ENCODE measurements around the gene FBXO21.
"Not testable (repeated sequence)": the region's sequence is repeated elsewhere in the genome, so short reads cannot be mapped to it uniquely, and the experiment has no call there.

FBXO21 gene, protein sequence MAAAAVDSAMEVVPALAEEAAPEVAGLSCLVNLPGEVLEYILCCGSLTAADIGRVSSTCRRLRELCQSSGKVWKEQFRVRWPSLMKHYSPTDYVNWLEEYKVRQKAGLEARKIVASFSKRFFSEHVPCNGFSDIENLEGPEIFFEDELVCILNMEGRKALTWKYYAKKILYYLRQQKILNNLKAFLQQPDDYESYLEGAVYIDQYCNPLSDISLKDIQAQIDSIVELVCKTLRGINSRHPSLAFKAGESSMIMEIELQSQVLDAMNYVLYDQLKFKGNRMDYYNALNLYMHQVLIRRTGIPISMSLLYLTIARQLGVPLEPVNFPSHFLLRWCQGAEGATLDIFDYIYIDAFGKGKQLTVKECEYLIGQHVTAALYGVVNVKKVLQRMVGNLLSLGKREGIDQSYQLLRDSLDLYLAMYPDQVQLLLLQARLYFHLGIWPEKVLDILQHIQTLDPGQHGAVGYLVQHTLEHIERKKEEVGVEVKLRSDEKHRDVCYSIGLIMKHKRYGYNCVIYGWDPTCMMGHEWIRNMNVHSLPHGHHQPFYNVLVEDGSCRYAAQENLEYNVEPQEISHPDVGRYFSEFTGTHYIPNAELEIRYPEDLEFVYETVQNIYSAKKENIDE

DNA sequence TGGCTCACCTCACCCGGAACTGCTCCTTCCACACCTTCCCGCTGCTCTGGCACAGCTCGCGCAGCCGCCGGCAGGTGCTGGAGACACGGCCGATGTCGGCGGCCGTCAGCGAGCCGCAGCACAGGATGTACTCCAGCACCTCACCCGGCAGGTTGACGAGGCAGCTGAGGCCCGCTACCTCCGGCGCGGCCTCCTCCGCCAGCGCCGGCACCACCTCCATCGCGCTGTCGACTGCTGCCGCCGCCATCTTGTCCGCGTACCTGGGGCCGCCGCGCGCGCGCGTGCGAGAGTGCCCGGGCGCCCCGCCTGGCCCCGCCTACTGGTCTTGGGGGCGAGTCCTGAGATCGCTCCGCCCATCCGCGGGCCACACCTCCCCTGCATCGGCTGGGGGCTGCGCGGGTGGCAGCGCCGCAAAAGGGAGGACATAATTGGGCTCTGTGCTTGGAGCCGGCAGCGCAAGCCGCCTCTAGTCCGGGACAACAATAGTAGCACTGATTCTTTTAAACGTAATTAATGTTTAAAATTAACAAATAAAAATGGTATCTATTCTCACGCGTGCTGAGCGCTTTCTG is at the start of gene FBXO21:
Gene FBXO21, minus strand, starts transcription at position 261 of the 572 bp plus-strand sequence. Its CDS starts 14 bp downstream, at position 247.
- no peak for DNase-seq (ENCODE audit: low read depth, low spot score)

DNA sequence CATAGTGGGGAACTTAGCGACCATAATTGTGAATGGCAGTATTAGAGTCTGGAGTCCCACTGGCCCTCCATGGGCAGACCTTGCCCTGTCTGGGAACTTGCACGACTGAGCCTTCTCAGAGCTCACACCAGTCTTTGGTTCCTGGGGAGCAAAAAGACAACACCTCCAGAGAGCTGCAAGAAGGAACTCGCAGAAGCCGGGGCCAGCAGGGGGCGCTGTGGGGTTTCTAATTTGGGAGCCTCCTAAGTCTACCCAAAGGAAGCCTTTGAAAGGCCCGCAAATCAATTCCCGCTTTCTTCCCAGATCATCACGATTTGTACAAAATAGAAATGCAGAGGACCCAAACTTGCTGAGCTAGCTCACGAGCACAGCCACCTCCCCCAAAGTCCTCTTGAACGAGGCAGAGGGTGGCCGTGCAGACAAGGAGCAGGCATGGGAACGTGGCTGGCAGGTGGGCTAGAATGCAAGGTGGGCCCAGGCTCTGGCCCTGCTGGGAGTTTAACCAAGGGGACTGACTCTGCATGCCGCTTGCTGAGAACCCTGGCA is 46.3 kb upstream of the FBXO21 start:
- peak; percentile 61 for DNase-seq (ENCODE audit: low read depth, low spot score)

DNA sequence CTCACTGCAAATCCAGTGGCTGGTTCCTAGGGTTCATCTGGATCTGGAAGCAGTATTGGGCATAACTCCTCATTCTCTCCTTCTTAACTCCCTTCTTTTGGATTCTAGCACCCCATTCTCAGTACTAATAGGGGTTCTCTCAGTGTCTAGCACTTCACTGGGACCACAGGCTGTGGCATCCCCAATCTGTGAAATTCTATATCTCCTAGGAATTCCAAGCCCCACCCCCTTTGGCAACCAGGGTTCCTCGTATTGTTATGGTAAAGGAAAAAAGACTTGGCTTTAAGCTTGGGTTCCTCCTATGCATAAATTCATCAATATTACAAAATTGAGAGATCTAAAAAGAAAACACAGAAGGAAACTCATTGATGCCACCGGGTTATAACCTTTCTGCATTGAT is 45.0 kb upstream of the FBXO21 start:
- no peak for DNase-seq (ENCODE audit: low read depth, low spot score)

DNA sequence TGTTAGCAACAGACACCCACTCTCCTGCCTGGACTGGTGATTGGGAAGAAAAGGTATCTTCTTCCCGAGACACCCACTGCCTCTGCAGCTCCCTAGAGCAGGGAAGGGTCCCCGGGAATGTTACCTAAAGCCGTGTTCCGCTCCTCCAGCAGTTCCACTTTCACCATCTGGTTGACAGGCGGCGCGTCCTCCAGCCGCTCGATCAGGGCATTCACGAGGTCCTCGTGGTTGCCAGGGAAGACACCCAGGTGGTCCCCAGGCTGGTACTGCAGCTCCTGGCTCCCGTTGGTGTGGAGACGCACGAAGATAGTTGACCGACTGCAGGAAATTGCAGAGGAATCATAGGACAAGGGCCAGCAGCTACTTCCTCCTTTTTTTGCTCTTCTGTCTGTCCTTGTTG is 44.2 kb upstream of the FBXO21 start:
- DNase-seq (ENCODE audit: low read depth, low spot score), result no peak

DNA sequence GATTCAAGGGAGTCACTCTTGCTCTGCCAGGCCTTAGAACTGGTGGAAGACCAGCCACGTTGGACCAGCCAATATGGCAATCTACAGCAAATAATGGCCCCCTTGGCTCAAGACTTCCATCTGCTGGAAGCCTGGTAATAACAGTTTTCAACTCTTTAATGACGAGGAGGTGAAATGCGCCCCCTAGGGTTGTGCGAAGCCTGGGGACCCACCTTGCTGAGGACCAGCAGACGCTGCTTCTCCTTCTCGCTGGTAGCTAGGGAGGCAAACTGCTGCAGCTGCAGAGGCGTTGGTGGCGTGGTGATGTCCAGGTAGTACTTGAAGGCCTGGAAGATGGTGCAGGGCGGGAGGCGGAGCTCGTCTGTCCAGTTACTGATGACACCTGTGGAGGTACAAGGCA is 41.5 kb upstream of the FBXO21 start:
- DNase-seq (ENCODE audit: low read depth, low spot score), result no peak

DNA sequence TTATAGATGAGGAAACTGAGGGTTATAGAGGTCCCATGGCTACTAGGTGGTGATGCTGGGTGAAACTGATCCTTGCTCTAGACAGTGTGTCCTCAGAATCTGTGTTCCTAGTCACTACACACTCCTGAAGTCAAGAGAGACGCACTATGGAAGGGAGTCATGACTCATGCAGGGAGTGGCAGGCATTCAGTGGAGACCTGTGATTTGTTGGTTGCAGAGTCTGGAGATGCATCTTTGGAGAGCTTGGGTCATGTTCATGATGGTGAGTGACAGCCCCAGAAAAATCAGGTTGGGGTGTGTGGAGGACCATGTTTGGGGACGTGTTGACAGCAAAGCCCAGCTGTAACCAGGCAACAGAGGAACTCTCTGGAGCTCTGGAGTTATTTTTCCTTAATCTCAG is 38.0 kb upstream of the FBXO21 start:
- DNase-seq (ENCODE audit: low read depth, low spot score), result no peak

DNA sequence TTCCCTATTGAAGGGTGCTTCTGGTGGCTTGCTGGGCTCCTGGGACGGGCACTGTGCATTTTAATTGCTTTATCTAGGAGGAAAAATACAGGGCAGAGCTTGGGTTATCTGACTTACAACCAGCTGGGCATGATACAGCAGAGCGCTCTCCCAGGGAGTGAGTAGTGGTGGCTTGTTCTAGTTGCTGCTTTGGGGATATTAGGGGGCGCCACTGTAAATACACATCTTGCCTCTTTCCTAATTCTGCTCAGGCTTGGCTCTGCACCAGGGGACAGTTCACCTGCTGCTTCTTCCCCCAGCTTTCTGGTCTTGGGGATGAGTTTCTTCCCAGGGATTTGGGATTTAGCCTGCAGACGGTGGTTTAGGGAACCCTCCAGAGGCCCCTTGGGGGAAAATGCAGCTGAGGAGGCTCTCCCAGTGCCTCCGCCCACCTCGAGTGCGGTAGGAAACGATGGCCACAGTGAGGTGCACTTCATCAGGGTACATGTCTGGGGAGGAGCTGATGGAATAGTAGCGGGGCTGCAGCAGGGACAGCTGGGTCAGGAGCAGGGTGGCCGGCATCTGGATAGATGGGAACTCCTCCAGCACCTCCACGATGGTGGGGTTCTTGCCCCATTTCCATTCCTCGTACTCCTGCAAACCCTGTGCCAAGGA is 36.9 kb upstream of the FBXO21 start:
- no peak for DNase-seq (ENCODE audit: low read depth, low spot score)

DNA sequence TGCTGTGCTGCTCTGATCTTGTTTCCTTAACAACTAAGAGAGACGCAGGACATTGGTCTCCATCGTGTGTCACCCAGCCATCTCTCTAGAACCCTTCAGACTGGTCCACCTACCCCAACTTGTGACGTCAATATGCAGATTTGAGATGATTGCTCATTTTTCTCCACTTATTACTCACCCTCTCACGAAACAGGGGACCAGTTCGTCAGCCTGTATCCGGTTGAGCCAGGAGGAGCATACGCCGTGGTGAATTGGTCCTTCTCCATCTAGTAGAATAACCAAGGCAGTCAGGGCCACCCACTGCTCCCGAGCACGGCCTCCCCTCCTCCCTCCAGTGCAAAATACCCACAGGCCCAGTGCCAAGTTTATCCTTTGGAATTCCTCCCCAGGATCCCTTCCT is 36.2 kb upstream of the FBXO21 start:
- no peak for DNase-seq (ENCODE audit: low read depth, low spot score)

DNA sequence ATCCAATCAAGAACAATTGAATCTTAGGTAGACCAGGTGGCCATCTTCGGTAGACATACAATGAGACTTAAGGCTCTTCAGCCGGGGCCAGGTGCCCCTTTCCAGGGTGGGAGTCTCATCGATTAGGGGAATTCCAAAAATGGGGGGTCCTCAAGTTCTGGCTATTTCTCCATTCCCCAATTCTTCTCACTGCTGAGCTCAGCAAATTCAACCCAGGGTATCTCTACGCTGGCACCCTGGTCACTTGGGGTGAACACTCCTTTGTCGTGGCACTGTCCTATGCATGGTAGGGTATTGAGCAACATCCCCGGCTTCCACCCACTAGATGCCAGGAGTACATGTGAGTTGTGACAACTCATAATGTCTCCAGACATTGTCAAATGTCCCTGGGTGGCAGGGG is 34.9 kb upstream of the FBXO21 start:
- no peak for DNase-seq (ENCODE audit: low read depth, low spot score)

DNA sequence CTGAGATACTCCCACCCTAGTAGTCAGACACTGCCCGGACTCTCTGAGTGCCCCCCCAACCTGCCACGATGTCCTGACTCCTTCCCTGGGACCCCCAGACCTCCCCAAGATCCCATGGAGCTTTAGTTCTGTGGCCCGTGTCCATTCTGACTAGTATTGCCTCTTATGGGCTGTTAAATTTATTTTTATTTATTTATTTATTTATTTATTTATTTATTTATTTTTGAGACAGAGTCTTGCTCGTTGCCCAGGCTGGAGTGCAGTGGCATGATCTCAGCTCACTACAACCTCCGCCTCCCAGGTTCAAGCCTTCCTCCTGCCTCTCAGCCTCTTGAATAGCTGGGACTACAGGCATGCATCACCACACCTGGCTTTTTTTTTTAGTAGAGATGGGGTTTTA is 30.7 kb upstream of the FBXO21 start:
- not testable (repeated sequence) for DNase-seq (ENCODE audit: low read depth, low spot score)

DNA sequence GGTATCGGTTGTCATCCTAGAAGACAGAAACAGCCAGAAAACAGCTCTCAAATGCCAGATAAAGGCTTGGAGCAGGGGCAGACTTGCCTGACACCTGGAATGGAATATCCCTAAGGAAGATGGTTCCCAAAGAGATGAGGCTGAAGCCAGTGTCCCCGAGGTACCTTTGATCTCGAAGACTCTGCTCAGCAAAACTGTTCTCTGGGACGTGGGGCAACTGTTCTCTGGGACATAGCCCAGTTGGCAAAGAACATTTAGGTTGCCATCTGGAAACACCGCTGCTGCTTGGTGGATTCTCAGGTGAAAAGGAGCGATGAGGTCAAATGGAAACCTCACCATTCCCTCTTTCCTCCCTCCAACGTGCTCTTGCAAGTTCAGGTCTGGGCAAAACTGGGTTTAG is 27.9 kb upstream of the FBXO21 start:
- no peak for DNase-seq (ENCODE audit: low read depth, low spot score)

DNA sequence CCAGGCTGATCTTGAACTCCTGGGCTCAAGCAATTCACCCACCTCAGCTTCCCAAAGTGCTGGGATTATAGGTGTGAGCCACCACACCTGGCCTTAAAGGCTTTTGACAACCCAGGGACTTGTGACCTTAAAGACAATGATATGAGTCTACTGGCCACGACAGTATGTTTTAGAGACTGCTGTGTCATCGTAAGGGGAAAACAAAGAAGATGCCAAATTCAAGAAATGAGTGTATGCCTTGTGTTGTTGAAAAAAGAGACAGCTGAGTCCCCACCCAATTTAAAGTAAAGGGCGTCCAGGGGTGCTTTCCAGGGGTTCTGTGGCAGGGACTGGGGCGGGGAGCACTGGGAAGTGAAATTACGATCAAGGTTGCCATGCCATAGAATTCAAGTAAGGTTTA is 26.4 kb upstream of the FBXO21 start:
- DNase-seq (ENCODE audit: low read depth, low spot score), result no peak

DNA sequence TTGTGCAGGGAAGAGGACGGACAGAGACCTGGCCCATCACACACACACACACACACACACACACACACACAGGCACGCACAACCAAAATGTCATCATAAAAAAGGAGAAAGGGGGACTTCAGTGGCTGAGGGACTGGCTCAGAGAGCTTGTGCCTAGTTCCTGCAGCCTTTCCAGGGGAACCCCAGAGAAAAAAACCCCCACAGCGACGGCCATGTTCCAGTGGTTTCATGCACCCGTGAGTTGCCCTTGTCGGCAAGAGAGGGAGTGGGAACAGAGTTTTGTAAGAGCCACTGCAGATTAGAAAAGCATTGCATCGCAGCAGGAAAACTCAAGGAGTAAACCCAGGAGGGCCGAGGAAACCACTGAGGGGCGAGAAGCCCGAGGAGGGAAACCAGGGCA is 24.5 kb upstream of the FBXO21 start:
- DNase-seq (ENCODE audit: low read depth, low spot score), result no peak

DNA sequence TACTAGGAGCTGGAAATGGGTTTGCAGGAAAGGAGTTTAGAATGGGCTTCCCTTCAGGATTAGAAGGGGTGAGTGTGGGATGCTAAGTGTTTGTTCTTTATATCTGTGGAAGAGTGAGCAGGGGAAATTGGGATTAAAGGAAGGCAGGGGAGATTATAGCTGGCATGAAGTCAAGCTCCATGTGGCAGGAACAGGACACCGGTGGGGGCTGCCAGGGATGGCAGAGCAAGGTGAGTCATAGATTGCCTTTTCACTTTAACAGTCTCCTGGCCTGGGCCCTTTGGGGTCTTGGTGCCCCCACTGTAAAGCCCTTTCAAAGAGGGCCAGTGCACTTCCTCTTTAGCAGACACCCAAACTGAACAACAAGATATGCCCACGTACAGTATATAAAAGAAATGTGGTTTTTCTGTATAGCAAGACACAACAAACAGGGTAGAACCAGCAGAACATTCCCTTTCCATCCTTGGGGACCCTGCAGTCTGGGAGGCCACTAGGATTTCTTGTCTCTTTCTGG is 23.1 kb upstream of the FBXO21 start:
- no peak for DNase-seq (ENCODE audit: low read depth, low spot score)

DNA sequence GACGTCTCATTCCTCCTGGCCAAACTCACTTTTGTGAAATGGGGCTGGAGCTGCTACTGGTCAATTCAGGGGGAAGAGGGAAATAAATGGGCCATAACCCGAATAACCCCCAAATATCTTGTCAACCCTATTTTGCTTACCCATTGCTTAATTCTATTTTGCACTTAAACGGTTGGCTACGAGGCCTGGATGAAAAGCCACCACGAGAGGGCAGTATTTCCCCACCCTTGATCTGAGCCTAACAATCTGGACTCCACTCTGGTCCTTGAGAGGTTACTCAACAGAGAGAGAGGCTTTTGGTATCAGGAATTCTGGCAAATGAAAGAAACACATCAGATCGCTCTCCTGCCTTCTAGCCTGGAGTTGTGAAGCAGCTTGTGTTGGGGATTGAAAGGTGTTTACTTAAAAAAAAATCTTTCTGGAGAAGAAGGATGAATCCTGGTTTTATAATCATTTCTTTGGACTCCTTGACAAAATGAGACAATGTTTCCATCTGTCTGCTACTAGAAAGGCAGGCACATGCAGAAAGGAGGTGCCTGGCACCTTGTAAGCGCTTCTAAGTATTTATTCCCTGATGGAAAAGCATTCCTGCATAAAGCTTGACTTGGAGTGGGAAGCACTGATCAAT is 22.4 kb upstream of the FBXO21 start:
- no peak for DNase-seq (ENCODE audit: low read depth, low spot score)

DNA sequence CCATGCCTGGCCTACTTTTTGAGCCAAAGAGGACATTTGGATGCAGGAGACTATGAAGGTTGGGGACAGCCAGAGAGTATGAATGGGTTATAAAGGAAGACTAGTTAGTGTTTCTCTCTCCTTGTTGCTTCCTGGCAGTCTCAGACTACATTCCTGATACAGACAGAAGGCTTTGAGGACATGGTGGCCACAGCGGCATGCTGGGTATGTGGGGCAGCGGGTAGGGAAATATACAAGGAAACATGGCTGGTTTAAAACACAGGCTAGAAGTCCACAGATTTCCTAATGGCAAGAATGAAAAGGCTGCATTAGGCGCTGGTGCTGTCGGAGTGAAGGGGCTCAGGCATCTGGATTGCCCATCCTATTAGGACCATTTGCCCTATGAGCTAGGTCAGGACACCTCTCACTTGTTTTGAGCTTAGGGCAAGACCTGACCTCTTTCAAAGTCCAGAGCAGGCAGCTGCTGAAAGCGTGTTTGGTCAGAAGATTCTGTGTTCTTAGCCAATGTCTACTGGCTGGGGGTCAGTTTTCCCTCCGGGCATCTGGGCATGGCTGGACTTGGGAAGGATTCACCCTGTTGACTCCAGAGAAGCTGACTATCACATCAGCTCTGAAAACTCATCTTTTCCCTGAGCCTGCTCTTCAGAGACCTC is 20.1 kb upstream of the FBXO21 start:
- no peak for DNase-seq (ENCODE audit: low read depth, low spot score)

DNA sequence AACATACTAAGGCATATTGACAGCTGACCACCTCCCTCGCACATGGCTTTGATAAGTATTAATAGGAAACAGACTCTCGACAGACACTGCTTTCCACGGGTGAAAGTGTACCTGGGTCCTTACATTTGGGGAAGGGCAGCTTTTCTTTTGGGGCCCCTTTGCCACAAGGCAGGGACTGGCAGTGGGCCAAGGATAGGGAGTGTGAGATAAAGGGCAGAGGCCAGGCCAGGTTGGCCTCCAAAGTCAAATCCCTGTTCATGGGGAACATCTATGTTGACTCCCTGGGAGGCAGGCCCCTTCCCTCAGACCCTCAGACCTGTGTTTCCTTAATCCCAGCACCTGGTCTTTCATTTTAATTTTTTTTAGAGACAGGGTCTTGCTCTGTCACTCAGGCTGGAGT is 19.4 kb upstream of the FBXO21 start:
- no peak for DNase-seq (ENCODE audit: low read depth, low spot score)

DNA sequence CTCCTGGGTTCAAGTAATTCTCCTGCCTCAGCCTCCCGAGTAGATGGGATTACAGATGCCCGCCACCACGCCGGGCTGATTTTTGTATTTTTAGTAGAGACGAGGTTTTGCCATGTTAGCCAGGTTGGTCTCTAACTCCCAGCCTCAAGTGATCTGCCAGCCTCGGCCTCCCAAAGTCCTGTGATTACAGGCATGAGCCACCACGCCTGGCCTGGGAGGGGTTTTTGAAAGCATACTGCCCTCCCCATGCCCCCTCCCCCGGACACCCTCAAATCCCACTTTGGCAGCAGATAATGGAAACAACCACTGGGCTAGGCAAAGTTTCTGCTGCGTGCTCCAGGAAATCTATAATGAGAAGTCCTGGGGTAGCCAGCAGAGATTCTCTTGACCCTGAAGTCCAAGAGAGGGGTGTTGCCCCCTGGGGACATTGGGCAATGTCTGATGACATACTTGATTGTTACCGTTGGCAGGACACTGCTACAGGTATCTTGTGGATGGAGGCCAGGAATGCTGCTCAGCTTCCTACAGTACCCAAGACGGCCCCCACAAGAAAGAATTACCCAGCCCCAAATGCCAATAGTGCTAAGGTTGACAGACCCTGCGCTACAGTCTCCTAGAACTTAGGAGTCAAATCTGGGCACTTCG is 18.7 kb upstream of the FBXO21 start:
- no peak for DNase-seq (ENCODE audit: low read depth, low spot score)

DNA sequence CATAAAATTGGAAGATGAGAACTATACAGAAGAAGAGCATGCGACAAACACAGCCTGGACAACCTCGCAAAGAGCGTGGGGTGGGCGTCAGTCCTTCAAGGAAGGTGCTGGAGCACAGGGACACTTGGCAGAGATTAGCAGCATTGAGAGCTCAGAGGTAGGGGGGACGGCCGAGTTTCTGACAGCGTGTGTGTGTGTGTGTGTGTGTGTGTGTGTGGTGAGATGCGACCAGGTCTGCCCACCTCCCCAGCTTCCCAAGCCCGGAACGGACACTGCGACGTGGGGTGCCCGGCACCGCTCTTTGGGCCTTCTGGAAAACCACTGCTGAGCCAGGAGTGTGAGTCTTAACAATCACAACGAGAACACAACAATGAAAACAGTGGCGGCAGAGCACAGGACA is 17.9 kb upstream of the FBXO21 start:
- no peak for DNase-seq (ENCODE audit: low read depth, low spot score)

DNA sequence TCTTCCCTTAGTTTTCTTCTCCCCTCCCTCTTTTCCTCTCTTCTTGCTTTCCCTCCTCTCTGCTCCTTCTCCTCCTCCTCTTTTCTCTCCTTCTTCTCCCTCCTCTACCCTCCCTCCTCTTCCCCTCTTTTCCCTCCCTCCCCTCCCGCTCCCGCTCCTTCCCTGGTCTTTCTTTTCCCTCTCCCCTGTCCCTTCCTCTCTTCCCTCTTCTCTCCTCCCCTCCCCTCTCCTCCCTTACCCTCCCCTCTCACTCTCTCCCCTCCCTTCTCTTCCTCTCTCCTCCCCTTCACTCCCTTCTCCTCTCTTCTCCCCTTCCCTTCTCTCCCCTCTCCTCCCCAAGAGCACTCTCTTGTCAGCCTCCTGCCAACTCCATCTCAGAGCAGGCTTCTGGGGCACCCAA is 17.4 kb upstream of the FBXO21 start:
- no peak for DNase-seq (ENCODE audit: low read depth, low spot score)

DNA sequence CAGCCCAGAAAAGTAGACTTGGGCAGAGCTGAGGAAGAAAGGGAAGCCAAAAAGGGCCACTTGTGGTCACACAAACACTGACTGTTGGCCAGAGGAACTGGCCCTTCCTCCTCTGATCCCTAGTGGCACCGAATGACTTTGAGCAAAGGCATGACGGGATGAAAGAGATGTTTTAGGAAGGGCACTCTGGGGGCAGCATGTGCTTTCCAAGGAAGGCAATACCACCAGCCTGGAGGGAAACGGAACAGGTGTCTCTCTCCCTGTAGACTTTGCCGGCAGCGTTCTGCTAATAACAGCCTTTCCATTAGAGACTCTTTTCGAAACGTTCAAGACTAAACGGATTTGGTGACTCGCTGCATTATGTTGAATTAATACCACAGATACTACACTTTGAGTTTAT is 12.3 kb upstream of the FBXO21 start:
- DNase-seq (ENCODE audit: low read depth, low spot score), result no peak

Measured in iPS DF 19.7 (cell line).